ENCODE measurements around the gene DPP6. TPM values are rescaled to one million over a fixed set of nuclear protein-coding genes. Genes with fewer than 3 reads are reported as not detected.

DPP6 gene
- polyA plus RNA-seq, 10 donors = 2.7 to 7.9 (median 4.9) TPM

- DNase-seq = no peak
These were observed 359.9 kb downstream of the DPP6 start for GRCh38 chr7:154412105-154412504.

GRCh38 chr7:154415709-154416399 is 363.7 kb downstream of the DPP6 start:
- no peak for DNase-seq

GRCh38 chr7:154416714-154417113 is 364.5 kb downstream of the DPP6 start:
- no peak for DNase-seq

- no peak for DNase-seq
These were observed 367.1 kb downstream of the DPP6 start for GRCh38 chr7:154419344-154419743.

- peak in 2 of 3 donors; percentile 11 to 35 for DNase-seq
These were observed 371.0 kb downstream of the DPP6 start for GRCh38 chr7:154423231-154423630.

- peak in 2 of 3 donors; percentile 18 to 33 for DNase-seq
These were observed 372.2 kb downstream of the DPP6 start for GRCh38 chr7:154424350-154424749.

GRCh38 chr7:154425271-154425670 is 373.1 kb downstream of the DPP6 start:
- DNase-seq = no peak

GRCh38 chr7:154426778-154427177 is 374.6 kb downstream of the DPP6 start:
- no peak for DNase-seq

- DNase-seq = no peak
These were observed 375.3 kb downstream of the DPP6 start for GRCh38 chr7:154427533-154427932.

GRCh38 chr7:154429666-154430404 is 377.6 kb downstream of the DPP6 start:
- no peak for DNase-seq

GRCh38 chr7:154430640-154431039 is 378.4 kb downstream of the DPP6 start:
- no peak for DNase-seq

GRCh38 chr7:154431045-154431444 is 378.8 kb downstream of the DPP6 start:
- DNase-seq = no peak

GRCh38 chr7:154433632-154434598 is 381.7 kb downstream of the DPP6 start:
- DNase-seq = no peak

GRCh38 chr7:154436560-154436959 is 384.4 kb downstream of the DPP6 start:
- DNase-seq = no peak

GRCh38 chr7:154437234-154437633 is 385.0 kb downstream of the DPP6 start:
- DNase-seq = no peak

- DNase-seq = no peak
These were observed 386.6 kb downstream of the DPP6 start for GRCh38 chr7:154438571-154439367.

- no peak for DNase-seq
These were observed 387.9 kb downstream of the DPP6 start for GRCh38 chr7:154440058-154440457.

GRCh38 chr7:154440651-154441050 is 388.5 kb downstream of the DPP6 start:
- DNase-seq = no peak

GRCh38 chr7:154441811-154442210 is 389.6 kb downstream of the DPP6 start:
- no peak for DNase-seq

GRCh38 chr7:154442939-154443338 is 390.7 kb downstream of the DPP6 start:
- DNase-seq = no peak

GRCh38 chr7:154450451-154450850 is 398.3 kb downstream of the DPP6 start:
- DNase-seq = peak in 2 of 3 donors; percentile 22 to 33

All from muscle of back (tissue), 11 donors.